GM13976 (cell line): ENCODE data around the gene PDCL3.

ENCODE experiments used
- DNase-seq: peaks from one replicate; pipeline ENCODE4 v3.0.0; 2012; ENCODE audit warnings: low spot score
- CTCF ChIP-seq: IDR thresholded peaks from 2 replicates; pipeline ENCODE4 v1.5.1; 2012; ENCODE audit warnings: borderline replicate concordance, mild to moderate bottlenecking; ENCODE audit not compliant: insufficient read depth; ENCODE audit errors: extremely low read depth, missing control alignments, control extremely low read depth
- in situ Hi-C: fragments of 300-500 bp; cut with MboI; formaldehyde crosslinking; loops from one replicate; pipeline ENCODE4 v1.12.0; 2022; ENCODE audit warnings: low sequenced_read_pairs, mixed read lengths, inconsistent platforms; ENCODE audit not compliant: unreplicated experiment

Gene PDCL3

GRCh38 chr2:100562613-100563406 lies at the start of gene PDCL3:
Gene PDCL3 (plus strand): TSS chr2:100562993. CDS start chr2:100563068, 75 bp downstream.
- no peak for TF ChIP-seq CTCF
- in situ Hi-C loops = no loop called here
- DNase-seq = peak; percentile 97

GRCh38 chr2:100513650-100514049 lies 49.1 kb upstream of the PDCL3 start:
- in situ Hi-C loops = no loop called here
- no peak for DNase-seq
- no peak for TF ChIP-seq CTCF

DNA sequence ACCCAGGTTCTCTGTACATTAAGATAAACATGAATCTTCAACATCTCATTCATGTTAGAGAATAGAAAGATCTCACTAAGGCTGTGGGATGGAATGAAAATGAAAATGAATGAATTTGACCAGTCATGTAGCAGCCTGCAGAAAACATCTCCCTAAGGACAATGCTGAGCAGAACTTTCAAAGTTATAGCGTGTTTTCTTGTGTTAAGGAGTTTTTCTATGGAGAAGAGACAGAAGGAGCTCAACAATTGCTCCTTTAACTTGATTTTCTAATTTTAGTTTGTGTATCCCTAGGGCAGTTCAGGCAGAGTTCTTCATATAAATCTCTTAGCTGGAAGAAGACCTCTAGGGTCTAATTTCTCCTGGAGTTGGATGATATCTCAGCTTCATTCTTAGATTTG lies 45.2 kb upstream of the PDCL3 start:
- DNase-seq = no peak
- TF ChIP-seq CTCF = no peak
- in situ Hi-C loops = no loop called here

- in situ Hi-C loops = no loop called here
- DNase-seq = no peak
- TF ChIP-seq CTCF = no peak
Measured at GRCh38 chr2:100518801-100519200, 44.0 kb upstream of the PDCL3 start.

GRCh38 chr2:100520224-100520623 lies 42.6 kb upstream of the PDCL3 start:
- DNase-seq = no peak
- in situ Hi-C loops = no loop called here
- no peak for TF ChIP-seq CTCF

DNA sequence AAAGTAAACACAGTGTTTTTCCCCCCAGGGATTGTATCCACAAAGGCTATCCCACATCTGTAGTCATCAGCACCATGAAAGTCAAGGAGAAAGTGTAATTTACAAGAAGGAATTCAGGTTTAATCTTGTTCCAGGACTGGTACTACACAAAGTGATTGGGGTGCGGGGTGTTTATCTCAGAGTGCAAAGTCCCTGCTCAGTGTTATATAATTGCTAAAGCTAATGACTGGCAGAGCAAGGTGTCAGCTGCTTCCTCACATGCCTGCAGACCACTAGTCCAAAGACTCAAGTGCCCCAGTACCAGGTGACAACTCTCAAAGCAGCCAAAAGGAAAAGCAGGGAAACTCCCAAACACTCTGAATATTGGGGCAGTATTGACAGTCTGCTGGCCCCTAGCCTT lies 40.4 kb upstream of the PDCL3 start:
- no peak for DNase-seq
- TF ChIP-seq CTCF = no peak
- in situ Hi-C loops = no loop called here
